GM21576 (cell line): ENCODE results near the gene UBQLN4.
A peak's percentile ranks its signal among the peaks of the same experiment; 100 is the strongest.
"Not testable (repeated sequence)": the region's sequence is repeated elsewhere in the genome, so short reads cannot be mapped to it uniquely, and the experiment has no call there.

ENCODE experiments used
- ATAC-seq: cut with Tn5 transposase; IDR thresholded peaks from one replicate; pipeline ENCODE4 v1.9.1; 2021; ENCODE audit warnings: mild to moderate bottlenecking, moderate library complexity; ENCODE audit not compliant: unreplicated experiment

The UBQLN4 gene

GRCh38 chr1:156062189-156062588 lies 8.6 kb upstream of the UBQLN4 start:
- ATAC-seq: no peak

- ATAC-seq: no peak
These were observed 7.5 kb upstream of the UBQLN4 start, which contains the start of gene RAB25 for GRCh38 chr1:156060937-156061636. TSS of gene RAB25 (plus strand) at chr1:156061160. CDS start at chr1:156061401, 241 bp downstream.

- no peak for ATAC-seq
These were observed 2.8 kb upstream of the UBQLN4 start for GRCh38 chr1:156056326-156056849.

- peak; percentile 1 for ATAC-seq
These were observed 1.9 kb upstream of the UBQLN4 start for GRCh38 chr1:156055281-156056048.

GRCh38 chr1:156054500-156055280 lies 1.1 kb upstream of the UBQLN4 start, which contains the start of gene LAMTOR2:
TSS of gene LAMTOR2 (plus strand) at chr1:156054782. CDS start at chr1:156054890, 108 bp downstream.
- ATAC-seq: peak; percentile 75

GRCh38 chr1:156052862-156053767 lies 483 bp downstream of the UBQLN4 start:
- no peak for ATAC-seq

- no peak for ATAC-seq
These were observed 2.4 kb downstream of the UBQLN4 start for GRCh38 chr1:156051011-156051725.

- no peak for ATAC-seq
These were observed 3.2 kb downstream of the UBQLN4 start for GRCh38 chr1:156050376-156050775.

GRCh38 chr1:156048663-156049258 lies 4.8 kb downstream of the UBQLN4 start:
- no peak for ATAC-seq

- no peak for ATAC-seq
These were observed 8.5 kb downstream of the UBQLN4 start for GRCh38 chr1:156045076-156045475.

- ATAC-seq: no peak
These were observed 10.8 kb downstream of the UBQLN4 start for GRCh38 chr1:156042828-156043227.

GRCh38 chr1:156034991-156035390 lies 18.6 kb downstream of the UBQLN4 start:
- not testable (repeated sequence) for ATAC-seq

- ATAC-seq: no peak
These were observed 20.6 kb downstream of the UBQLN4 start for GRCh38 chr1:156033011-156033410.

- no peak for ATAC-seq
These were observed 27.0 kb downstream of the UBQLN4 start for GRCh38 chr1:156026588-156026987.

GRCh38 chr1:156025876-156026275 lies 27.7 kb downstream of the UBQLN4 start:
- no peak for ATAC-seq

GRCh38 chr1:156024801-156025200 lies 28.8 kb downstream of the UBQLN4 start:
- no peak for ATAC-seq

GRCh38 chr1:156021954-156022353 lies 31.6 kb downstream of the UBQLN4 start:
- no peak for ATAC-seq

- ATAC-seq: no peak
These were observed 32.5 kb downstream of the UBQLN4 start for GRCh38 chr1:156021093-156021428.
